ENCODE data around the gene BCR. TPM values are rescaled to one million over a fixed set of nuclear protein-coding genes. Genes with fewer than 3 reads are reported as not detected.

The BCR gene
- total RNA-seq, 1 experiment from 2014 or later: 27.0 TPM

- peaks cover 28% of the 10 kb centered on the region for H3K4me1 ChIP-seq (replicated peaks)
- H3K36me3 ChIP-seq: peaks cover 52% of the 10 kb centered on the region
- no peaks in the 10 kb centered on the region; the same call in 1 of the 2 replicates for H3K9me3 ChIP-seq (replicated peaks)
- no peak for DNase-seq (ENCODE audit: low read depth in 1 of 2, low spot score in 2 of 2)
- H3K27me3 ChIP-seq (replicated peaks): no peaks in the 10 kb centered on the region
- H3K27ac ChIP-seq: no peak overlapping the region
- no peak overlapping the region for H3K4me3 ChIP-seq
These were observed 6.9 kb downstream of the BCR start for GRCh38 chr22:23187211-23187610.

- H3K4me1 ChIP-seq (replicated peaks): peaks cover 19% of the 10 kb centered on the region
- H3K9me3 ChIP-seq (replicated peaks): no peaks in the 10 kb centered on the region
- H3K27ac ChIP-seq: 0 out of 2 replicates have a peak overlapping the region, but pooled peaks have one; percentile 18
- no peak overlapping the region for H3K4me3 ChIP-seq
- H3K27me3 ChIP-seq (replicated peaks): no peaks in the 10 kb centered on the region
- H3K36me3 ChIP-seq: peaks cover 53% of the 10 kb centered on the region
- no peak for DNase-seq (ENCODE audit: low read depth in 1 of 2, low spot score in 2 of 2)
These were observed 7.8 kb downstream of the BCR start for GRCh38 chr22:23187871-23188700.

DNA sequence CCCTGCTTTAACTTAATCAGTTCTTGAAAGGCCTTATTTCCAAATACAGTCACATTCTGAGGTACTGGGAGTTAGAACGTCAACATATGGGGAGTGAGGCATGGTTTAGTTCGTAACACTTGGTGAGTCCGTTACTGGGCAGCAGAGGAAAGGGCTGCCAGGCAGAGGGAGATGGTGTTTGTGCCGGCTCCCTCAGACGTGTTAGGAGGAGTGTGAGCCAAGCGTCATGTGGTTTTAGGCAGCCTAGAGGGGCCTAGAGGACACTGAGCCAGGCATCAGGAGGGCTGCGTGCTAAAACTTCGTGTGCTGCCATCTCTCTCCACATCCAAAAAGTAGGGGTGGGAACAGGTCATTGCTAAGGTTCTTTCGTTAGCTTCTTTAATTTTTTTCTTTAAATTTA, 10.2 kb downstream of the BCR start:
- Histone ChIP-seq H3K4me3 (no peak overlapping the region), H3K36me3 (peaks cover 40% of the 10 kb centered on the region), H3K27me3 (replicated peaks) (no peaks in the 10 kb centered on the region), H3K27ac (no peak overlapping the region), H3K4me1 (replicated peaks) (peaks cover 13% of the 10 kb centered on the region), H3K9me3 (replicated peaks) (no peaks in the 10 kb centered on the region)
- no peak for DNase-seq (ENCODE audit: low read depth in 1 of 2, low spot score in 2 of 2)

DNA sequence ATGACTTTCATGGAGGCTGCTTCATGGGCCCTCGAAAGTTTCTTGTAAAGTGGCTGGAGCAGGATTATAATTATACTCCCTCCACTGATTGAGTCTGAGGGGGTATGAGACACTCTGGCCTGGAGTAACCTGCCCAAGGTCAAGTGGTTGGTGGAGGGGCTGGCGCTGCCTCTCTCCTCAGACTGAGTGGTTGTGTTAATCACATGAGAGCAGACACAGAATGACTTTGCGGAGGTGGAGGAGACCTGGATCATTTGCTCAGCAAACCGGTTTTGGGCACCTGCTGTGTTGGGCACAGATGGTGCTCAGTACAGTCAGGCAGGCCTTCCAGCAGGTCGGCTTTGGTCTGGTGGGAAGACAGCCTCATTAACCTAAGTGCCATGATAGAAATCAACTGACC, 11.8 kb downstream of the BCR start:
- Histone ChIP-seq H3K9me3 (replicated peaks) (no peaks in the 10 kb centered on the region), H3K4me1 (replicated peaks) (peaks cover 13% of the 10 kb centered on the region), H3K36me3 (peaks cover 41% of the 10 kb centered on the region), H3K27me3 (replicated peaks) (no peaks in the 10 kb centered on the region), H3K27ac (no peak overlapping the region), H3K4me3 (no peak overlapping the region)
- DNase-seq (ENCODE audit: low read depth in 1 of 2, low spot score in 2 of 2): no peak

DNA sequence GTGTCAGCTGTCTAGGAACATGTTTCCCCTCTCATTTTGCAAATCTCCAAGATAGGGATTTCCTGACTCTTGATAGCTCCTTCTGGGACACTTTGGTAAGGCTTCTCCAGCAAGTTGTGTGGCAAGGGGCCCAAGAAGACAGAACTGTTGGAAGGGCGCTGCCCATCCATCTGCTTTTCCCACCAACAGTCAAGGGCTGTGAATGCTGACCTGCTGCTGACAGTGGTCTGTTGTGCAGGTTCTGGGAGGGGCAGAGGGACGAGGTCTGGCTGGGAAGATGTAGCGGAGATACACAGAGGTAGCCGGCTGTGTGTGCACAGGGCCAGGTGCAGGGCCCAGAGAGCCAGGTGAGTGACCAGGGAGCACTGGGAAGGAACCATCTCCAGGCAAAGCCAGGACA, 12.2 kb downstream of the BCR start:
- no peak overlapping the region for H3K4me3 ChIP-seq
- no peak overlapping the region for H3K27ac ChIP-seq
- peaks cover 11% of the 10 kb centered on the region for H3K4me1 ChIP-seq (replicated peaks)
- peaks cover 41% of the 10 kb centered on the region for H3K36me3 ChIP-seq
- no peak for DNase-seq (ENCODE audit: low read depth in 1 of 2, low spot score in 2 of 2)
- H3K27me3 ChIP-seq (replicated peaks): no peaks in the 10 kb centered on the region
- no peaks in the 10 kb centered on the region for H3K9me3 ChIP-seq (replicated peaks)

- Histone ChIP-seq H3K4me1 (replicated peaks) (peaks cover 4% of the 10 kb centered on the region), H3K27me3 (replicated peaks) (no peaks in the 10 kb centered on the region), H3K36me3 (peaks cover 34% of the 10 kb centered on the region), H3K4me3 (no peak overlapping the region), H3K27ac (no peak overlapping the region), H3K9me3 (replicated peaks) (no peaks in the 10 kb centered on the region)
- no peak for DNase-seq (ENCODE audit: low read depth in 1 of 2, low spot score in 2 of 2)
These were observed 13.0 kb downstream of the BCR start for GRCh38 chr22:23193196-23193827.

GRCh38 chr22:23193882-23194281, 13.6 kb downstream of the BCR start:
- Histone ChIP-seq H3K4me3 (no peak overlapping the region), H3K9me3 (replicated peaks) (no peaks in the 10 kb centered on the region), H3K27me3 (replicated peaks) (no peaks in the 10 kb centered on the region), H3K36me3 (peaks cover 39% of the 10 kb centered on the region), H3K4me1 (replicated peaks) (peaks cover 7% of the 10 kb centered on the region; the same call in 1 of the 2 replicates), H3K27ac (no peak overlapping the region)
- DNase-seq (ENCODE audit: low read depth in 1 of 2, low spot score in 2 of 2): no peak

DNA sequence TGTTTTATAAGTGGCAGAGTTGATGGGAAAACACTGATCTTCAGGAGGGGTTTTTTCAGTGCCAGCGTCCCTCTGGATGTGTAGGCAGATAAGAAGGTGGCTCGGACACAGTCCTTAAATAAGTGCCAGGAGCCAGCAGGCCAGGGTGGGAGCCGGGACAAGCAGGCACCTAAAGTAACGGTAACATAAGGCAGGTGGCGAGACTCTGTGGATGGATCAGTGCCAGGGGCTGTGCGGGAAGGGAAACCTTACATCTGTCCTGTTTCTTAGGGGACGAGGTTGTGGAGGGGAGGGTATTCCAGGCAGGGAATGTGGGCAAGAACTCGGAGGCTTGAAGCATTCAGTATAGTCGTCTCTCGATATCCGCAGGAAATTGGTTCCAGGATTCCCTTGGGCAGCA, 15.9 kb downstream of the BCR start:
- Histone ChIP-seq H3K27ac (no peak overlapping the region), H3K36me3 (peaks cover 33% of the 10 kb centered on the region), H3K4me1 (replicated peaks) (peaks cover 19% of the 10 kb centered on the region), H3K9me3 (replicated peaks) (no peaks in the 10 kb centered on the region), H3K4me3 (no peak overlapping the region), H3K27me3 (replicated peaks) (no peaks in the 10 kb centered on the region)
- no peak for DNase-seq (ENCODE audit: low read depth in 1 of 2, low spot score in 2 of 2)

DNA sequence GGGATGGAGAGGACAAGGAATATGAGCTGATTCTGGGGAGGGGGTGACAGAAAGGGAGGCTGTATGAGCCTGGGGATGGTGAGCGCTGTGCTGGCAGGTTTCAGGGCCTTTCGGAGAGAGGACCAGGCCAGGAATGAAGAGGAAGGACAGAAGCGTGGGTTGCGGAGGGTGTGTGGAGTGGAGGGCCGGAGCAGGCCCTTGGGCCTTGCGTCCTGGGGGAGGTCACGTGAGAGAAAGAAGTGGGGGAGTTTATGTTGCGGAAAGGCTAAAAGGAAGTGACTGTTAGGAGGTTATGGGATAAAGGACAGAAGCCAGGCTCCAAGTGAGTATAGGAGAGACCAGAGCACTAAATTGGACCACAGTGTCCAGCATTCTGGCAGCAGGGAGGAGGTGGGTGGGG, 17.5 kb downstream of the BCR start:
- Histone ChIP-seq H3K4me1 (replicated peaks) (peaks cover 19% of the 10 kb centered on the region), H3K36me3 (peaks cover 17% of the 10 kb centered on the region), H3K27me3 (replicated peaks) (no peaks in the 10 kb centered on the region), H3K27ac (no peak overlapping the region), H3K4me3 (no peak overlapping the region), H3K9me3 (replicated peaks) (no peaks in the 10 kb centered on the region)
- DNase-seq (ENCODE audit: low read depth in 1 of 2, low spot score in 2 of 2): no peak

DNA sequence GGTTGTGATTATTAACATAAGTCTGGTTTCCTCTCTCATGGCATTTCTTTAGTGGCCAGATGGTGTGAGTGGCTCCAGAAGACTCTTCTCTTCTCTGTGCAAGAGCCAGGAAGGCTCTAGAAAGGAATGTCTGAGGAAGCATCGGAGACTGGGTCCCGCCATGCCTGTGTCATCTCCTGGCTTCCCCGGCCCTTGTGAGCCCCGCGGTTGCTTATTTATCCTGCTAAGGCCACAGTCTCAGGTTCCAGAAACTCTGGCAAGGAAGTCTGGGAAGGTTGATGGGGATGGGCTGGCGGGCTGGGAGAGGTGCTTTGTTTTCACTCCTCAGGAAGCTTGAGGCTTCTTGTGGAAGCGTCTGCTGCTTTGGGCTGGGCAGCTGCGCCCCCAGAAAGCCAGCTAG, 18.9 kb downstream of the BCR start:
- DNase-seq (ENCODE audit: low read depth in 1 of 2, low spot score in 2 of 2): no peak
- no peaks in the 10 kb centered on the region for H3K27me3 ChIP-seq (replicated peaks)
- peaks cover 16% of the 10 kb centered on the region for H3K4me1 ChIP-seq (replicated peaks)
- peaks cover 25% of the 10 kb centered on the region for H3K36me3 ChIP-seq
- H3K4me3 ChIP-seq: no peak overlapping the region
- H3K27ac ChIP-seq: 0 out of 2 replicates have a peak overlapping the region, but pooled peaks have one; percentile 10
- no peaks in the 10 kb centered on the region for H3K9me3 ChIP-seq (replicated peaks)

DNA sequence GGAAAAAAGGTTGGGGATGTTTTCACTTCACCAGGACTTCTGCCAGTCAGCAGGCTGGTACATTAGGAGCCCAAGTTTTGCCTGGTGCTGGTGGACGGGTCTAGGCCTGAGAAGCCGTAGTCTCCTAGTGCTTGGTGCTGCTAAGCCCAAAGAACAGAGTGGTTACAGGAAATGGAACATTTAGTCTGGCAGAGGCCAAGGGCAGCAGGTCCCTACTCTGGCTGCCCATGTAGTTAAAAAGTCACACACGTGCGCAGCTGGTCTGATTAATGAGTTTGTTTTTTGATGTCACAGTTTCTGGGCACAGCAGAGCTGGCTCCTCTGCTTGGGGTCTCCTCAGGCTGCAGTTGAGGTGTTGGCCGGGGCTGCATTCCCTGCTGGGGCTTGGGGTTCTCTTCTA, 20.6 kb downstream of the BCR start:
- Histone ChIP-seq H3K27me3 (replicated peaks) (no peaks in the 10 kb centered on the region), H3K27ac (no peak overlapping the region)

GRCh38 chr22:23202812-23203451, 22.6 kb downstream of the BCR start:
- no peak for DNase-seq (ENCODE audit: low read depth in 1 of 2, low spot score in 2 of 2)

More for the DNA sequence above, 20.6 kb downstream of the BCR start:
- H3K4me1 ChIP-seq (replicated peaks): peaks cover 16% of the 10 kb centered on the region
- DNase-seq (ENCODE audit: low read depth in 1 of 2, low spot score in 2 of 2): no peak
- H3K4me3 ChIP-seq: no peak overlapping the region
- H3K36me3 ChIP-seq: peaks cover 25% of the 10 kb centered on the region
- no peaks in the 10 kb centered on the region for H3K9me3 ChIP-seq (replicated peaks)

GRCh38 chr22:23203452-23204124, 23.3 kb downstream of the BCR start:
- DNase-seq (ENCODE audit: low read depth in 1 of 2, low spot score in 2 of 2): no peak
- no peaks in the 10 kb centered on the region for H3K27me3 ChIP-seq (replicated peaks)
- peaks cover 15% of the 10 kb centered on the region for H3K4me1 ChIP-seq (replicated peaks)
- H3K36me3 ChIP-seq: peaks cover 28% of the 10 kb centered on the region
- no peak overlapping the region for H3K27ac ChIP-seq
- no peaks in the 10 kb centered on the region for H3K9me3 ChIP-seq (replicated peaks)
- H3K4me3 ChIP-seq: no peak overlapping the region

More at GRCh38 chr22:23202812-23203451, 22.6 kb downstream of the BCR start:
- Histone ChIP-seq H3K27me3 (replicated peaks) (no peaks in the 10 kb centered on the region), H3K4me1 (replicated peaks) (peaks cover 16% of the 10 kb centered on the region), H3K4me3 (no peak overlapping the region), H3K9me3 (replicated peaks) (no peaks in the 10 kb centered on the region), H3K27ac (no peak overlapping the region), H3K36me3 (peaks cover 29% of the 10 kb centered on the region)

Measured in SJSA1 (cell line).